NCI-H146 (cell line): ENCODE measurements around the gene SDR42E2.
A peak's percentile ranks its signal among the peaks of the same experiment; 100 is the strongest.
"Not testable (repeated sequence)": the region's sequence is repeated elsewhere in the genome, so short reads cannot be mapped to it uniquely, and the experiment has no call there.

Source experiments
- DNase-seq: peaks from one replicate; lab custom pipeline; 2025; lab: John Stamatoyannopoulos, UW

SDR42E2 gene

DNA sequence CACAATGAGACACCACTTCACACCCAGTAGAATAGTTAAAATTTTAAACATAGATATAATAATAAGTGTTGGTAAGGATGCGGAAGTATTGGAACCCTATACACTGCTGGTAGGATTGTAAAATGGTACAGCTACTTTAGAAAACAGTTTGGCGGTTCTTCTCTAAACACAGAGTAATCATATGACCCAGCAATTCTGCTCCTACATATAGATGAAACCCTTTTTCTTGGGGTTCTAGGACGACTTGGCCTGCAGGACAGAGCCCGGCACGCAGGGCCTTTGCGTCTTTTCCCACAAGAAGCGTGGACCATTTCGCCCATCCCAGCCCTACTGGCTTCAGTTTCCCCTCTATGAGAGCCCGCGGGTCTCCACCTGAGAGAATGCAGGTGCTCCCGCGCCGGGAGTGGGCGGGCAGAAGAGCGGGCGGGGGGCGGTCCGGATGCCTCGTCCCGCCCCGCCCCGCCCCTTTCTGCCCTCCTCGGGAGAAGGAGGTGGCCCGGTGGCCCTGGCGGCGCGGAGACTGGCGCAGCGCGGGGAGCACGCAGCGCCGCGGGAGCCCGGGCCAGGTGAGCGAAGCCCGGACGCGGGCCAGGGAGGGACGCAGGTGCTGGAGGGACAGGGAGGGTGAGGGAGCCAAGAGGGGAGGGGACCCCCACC, at the start of gene SDR42E2:
Gene SDR42E2 (plus strand): TSS at position 508 of the 657 bp plus-strand sequence. CDS start 3,077 bp downstream, outside the sequence.
- DNase-seq: peak; percentile 66

DNA sequence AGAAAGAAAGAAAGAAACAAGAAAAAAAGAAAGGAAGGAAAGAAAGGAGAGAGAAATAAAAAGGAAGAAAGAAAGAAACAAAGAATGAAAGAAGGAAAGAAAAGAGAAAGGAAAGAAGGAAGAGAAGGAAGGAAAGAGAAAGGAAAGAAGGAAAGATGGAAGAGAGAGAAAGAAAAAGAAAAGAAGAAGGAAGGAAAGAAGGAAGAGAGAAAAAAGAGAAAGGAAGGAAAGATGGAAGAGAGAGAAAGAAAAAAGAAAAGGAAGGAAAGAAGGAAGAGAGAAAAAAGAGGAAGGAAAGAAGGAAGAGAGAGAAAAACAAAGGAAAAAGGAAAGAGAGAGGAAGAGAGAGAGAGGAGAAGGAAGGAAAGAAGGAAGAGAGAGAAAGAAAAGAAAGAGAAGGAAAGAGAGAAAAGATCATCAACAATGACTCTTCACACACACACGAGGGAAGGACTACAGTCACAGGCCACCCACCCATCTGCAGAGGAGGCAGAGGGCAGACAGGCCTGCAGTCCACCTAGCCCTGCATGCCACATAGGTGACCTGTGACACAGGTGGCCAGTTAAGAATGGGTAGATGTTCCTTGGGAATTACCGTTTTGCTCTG, 46.1 kb upstream of the SDR42E2 start:
- no peak for DNase-seq

DNA sequence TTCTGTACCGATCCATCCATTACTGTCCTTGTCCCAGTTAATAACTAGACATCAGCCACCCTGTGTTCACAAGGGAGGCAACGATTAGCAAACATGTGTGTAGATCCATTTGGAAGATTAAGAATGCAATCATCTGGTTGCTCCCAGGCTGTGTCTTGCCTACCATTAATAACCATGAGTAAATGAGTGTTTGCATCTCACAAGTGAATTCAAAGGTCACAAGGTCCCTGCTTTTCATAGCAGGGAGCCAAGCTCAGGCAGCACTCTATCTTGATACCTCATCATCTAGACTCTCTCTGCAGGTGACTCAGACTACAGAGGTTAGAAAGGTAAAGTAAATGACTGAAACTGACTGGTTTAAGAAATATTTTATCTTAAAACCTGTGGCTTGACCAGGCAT, 44.7 kb upstream of the SDR42E2 start:
- DNase-seq: peak; percentile 14

DNA sequence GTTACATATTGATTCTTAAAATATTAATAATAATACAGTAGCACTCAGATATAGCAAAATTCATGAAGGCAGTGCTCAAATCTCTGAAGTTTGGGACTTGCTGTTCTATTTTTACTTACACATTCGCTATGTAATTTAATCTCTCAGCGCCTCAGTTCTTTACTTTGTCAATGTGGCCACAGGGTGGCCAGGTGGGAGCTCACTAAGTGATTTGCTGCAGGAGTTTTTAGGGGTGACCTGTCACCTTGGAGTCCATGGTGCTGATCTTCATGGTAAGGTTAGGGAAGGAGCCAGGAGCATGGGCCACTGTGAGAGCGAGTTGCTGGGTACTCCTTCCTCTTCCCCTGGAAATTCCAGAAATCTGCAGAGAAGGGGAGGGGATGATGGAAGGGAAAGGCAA, 41.9 kb upstream of the SDR42E2 start:
- DNase-seq: no peak

DNA sequence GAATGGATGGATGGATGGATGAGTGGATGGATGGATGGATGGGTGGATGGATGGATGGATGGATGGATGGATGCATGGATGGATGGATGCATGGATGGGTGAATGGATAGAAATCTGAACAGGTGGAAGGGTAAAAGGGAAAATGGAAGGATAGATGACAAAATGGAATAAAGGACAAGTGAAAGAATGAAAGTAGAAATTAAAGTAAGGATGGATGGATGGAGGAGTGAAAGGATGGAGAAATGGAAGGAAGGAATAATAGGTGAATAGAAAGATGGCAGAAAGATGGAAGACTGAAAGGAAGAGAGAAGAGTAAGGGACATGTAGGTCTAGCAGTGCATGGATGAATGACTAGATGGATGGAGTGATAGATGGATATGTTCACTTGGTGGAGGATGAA, 40.1 kb upstream of the SDR42E2 start:
- no peak for DNase-seq

DNA sequence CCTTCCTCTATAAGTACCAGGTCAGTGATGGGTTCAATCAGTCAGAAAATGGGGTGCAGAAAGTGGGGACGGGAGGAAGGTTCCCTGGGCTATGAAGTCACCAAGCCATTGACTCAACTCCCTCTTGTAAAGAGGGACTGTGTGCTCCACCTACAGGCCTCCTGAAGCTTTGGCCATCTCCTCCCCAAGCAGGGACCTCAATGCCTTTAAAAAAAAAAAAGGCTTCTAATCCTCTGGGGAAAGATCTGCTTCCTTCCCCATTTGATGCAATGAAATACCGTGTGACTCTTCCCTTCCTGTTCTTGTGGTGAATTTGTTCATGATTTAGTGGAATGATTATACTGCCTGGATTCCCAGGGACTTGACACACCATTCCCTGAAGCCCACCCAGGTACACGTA, 39.2 kb upstream of the SDR42E2 start:
- no peak for DNase-seq

DNA sequence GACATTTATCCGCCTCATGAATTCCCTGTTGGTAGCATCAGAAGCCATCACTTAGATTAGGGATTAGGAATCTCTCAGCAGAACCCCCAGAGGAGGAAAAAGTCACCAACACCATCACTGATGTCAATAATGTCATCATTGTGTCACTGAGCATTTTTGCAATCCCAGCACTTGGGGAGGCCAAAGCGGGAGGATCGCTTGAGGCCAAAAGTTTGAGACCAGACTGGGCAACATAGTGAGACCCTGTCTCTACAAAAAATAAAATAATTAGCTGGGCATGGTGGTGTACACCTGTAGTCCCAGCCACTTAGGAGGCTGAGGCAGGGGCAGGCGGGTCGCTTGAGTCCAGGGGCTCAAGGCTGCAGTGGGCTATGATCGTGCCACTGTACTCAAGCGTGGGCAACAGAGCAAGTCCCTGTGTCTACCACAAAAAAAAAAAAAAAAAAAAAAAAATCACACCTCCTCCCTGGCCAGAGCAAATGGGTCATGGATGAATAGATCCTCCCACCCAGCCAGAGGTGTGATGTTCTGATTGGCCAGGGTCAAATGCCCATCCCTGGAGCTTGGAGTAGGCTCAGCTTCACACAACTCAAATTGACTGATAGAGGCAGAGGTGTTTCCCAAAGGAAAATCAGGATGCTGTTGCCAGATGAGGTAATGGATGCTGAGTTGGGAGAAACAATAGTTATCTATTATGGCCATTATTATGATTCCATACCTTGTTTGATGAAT, 38.4 kb upstream of the SDR42E2 start:
- DNase-seq: no peak

DNA sequence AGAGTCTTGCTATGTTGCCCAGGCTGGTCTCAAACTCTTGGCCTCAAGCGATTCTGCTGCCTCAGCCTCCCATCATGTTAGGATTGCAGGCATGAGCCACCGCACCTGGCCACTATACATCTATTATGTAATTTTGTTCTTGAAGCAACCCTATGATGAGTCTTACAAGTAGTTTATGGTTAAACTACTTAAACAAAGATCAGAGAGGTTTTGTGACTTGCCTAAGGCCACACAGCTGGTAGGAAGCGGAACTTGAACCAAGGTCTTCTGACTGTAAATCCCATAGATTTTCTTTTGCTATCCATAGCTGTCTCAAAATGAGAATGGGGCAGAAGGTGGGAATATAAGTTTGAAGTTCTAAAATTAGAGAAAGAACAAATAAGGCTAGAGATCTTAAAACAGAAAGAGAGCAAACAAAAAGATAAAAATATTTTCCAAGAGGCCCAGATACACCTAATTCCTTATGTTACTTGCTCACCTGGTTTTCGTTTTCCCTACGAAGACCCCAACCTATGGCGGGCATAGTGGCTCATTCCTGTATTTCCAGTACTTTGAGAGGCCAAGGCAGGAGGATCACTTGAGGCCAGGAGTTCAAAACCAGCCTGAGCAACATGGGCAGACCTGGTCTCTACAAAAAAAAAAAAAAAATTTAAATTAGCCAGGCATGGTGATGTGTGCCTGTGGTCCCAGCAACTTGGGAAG, 37.6 kb upstream of the SDR42E2 start:
- DNase-seq: no peak

DNA sequence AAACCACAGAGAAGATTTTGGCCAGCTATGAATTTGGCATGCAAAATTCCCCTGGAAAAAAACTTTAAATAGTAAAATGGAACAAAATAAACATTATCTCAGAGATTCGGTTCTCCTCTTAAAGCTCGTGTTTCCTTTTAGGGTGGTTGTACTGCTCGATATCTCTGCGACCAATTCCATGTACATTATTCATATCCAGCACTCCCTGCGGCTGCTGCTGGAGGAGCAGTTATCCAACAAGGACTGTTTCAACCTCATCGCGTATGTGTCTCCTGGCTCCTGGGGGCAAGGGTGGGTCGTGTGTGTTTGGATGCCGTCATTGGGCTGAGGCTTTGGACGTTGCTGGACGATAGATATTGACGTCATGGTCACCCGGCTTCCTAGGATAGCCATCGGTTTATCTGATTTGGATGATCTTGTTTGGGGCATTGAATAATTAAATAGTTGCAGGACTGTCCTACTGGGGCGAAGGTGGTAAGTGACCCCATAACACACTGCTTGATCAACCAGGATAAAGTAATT, 36.2 kb upstream of the SDR42E2 start:
- no peak for DNase-seq

DNA sequence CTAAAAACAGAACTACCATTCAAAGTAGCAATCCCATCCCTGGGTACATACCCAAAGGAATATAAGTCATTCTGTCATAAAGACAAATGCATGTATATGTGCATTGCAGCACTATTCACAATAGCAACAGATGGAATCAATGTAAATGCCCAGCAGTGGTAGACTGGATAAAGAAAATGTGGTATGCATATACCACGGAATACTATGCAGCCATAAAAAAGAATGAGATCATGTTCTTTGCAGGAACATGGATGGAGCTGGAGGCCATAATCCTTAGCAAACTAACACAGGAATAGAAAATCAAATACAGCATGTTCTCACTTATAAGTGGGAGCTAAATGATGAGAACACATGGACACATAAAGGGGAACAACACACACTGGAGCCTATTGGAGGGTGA, 33.8 kb upstream of the SDR42E2 start:
- not testable (repeated sequence) for DNase-seq

DNA sequence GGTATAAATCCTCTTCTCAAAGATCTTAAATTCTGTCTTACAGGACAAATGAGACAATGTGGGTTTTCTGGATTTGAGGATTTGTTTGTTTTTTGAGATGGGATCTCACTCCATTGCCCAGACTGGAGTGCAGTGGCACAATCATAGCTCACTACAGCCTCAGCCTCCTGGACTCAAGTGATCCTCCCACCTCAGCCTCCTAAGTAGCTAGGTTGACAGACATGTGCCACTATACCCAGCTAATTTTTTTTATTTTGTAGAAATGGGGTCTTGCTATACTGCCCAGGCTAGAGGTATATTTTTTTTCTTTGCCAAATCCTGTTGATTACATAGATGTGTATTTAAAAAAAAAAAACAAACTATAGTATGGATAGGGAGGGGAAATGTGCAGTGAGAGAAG, 31.8 kb upstream of the SDR42E2 start:
- DNase-seq: no peak

DNA sequence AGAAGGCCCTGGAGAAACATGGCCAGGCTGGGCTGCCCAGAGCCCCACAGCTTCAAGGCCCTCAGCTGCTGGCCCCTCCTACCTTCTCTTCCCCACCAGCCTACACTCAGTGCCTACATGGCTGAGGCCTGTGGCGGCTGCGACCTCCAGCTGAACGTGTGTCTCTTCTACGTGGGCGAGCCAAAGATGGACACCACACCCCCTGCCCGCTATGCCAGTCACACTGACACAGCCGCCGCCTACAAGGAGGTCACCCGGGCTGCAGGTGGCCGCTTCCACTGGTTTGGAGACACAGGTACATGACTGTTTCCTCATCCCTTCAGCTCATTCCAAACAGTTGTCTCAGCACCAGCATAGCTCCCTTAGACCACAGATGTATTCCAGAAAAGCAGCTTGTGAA, 29.5 kb upstream of the SDR42E2 start:
- no peak for DNase-seq

DNA sequence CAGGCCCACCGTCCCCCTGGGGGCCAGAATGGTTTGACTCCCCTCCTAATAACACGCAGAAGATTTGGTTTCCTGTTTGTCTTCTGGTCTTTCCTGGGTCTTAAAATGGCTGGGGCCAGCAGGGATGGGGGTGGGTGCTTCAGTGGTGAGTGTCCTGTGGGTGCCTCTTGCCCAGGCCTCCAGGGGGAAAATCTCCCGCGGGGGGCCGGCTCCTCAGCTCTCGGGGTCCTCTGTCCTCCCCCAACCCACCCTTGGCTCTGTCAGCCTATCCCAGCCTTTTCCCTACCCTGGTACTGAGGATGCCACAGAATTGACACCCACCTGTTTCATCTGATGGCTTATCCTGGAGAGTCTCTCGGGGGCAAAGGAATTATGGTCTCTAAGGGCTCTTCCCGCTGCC, 23.8 kb upstream of the SDR42E2 start:
- DNase-seq: no peak

DNA sequence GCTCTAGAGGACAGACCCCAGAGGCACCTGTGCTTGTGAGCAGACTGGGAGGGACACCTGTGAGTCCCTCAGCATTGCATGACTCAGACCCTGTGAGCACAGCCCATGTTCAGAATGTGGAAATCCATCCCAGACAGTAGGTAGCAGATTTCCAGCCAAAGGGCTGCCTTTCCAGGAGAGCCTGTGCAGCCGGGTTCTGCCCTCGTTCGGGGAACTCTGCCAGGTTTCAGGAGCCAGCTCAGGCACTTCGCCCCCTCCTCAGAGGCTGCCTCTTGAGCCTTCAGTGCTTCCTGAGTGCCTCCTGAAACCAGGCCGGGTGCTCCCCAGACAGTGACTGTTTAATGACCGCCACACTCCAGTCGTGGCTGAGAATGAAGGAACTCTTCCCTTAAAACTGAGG, 23.3 kb upstream of the SDR42E2 start:
- no peak for DNase-seq

DNA sequence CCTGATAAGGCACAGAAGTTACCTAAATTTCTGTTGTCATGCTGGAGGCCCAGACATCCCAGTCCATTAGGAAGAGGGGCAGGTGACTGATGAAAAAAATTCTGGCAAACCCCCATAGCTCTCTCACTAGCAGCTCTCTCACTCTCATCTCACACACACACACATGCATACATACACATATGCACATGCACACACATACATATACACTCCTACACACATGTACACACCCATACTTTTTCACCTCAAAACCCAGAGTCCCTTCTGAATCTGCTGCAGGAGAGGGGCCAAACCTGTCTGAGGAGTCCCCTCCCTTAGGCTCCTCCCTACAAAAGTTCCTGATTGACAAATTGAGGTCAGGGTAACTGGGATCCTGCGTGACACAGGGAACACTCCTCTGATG, 22.6 kb upstream of the SDR42E2 start:
- DNase-seq: no peak

DNA sequence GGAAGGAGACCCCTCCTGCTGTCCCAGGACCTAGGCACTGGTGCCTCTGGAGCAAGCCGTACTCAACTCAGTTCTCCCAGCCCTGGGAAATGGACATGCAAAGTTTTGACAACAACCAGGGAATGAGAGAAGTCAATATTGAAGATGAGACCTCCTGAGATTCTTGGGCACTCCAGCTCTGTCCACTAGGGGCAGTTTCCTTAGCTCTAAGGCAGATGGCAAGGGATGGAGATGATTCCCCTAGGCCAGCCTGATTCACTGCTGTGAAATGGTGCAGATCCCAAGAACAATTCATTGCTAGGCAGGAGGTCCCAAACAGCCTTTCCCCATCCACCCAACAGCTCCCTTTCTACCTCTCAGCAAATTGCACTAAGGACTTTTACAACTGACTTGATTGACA, 20.5 kb upstream of the SDR42E2 start:
- peak; percentile 14 for DNase-seq

DNA sequence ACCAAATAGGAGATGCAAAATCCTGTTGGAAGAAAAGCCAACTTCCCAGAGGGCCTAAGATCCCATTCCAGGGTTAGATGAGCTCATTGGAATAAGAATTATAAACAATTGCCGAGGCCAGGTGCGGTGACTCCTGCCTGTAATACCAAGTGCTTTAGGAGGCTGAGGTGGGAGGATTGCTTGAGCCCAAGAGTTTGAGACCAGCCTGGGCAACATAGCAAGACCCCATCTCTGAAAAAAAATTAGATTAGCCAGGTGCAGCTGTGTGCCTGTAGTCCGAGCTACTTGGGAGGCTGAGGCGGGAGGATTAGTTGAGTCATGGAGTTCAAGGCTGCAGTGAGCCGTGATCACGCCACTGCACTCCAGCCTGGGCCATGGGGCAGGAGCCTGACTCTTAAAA, 17.8 kb upstream of the SDR42E2 start:
- DNase-seq: no peak

DNA sequence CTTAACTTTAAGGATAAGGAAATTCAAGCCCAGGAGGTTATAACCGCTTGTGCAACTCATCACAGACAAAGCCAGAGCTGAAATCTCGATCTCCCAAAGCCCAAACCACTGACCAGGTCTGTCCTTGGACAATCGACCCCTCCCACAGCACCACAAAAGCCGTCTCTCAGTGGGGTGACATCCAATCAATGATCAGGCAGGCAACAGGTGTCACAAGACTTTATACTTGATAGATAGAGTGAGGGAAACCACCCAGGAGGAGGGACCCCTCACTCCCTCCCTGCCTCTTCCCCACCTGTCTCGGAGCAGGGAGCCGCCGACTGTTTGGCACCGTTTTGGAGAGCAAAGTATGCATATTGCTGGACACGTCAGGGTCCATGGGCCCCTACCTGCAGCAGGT, 14.5 kb upstream of the SDR42E2 start:
- no peak for DNase-seq

DNA sequence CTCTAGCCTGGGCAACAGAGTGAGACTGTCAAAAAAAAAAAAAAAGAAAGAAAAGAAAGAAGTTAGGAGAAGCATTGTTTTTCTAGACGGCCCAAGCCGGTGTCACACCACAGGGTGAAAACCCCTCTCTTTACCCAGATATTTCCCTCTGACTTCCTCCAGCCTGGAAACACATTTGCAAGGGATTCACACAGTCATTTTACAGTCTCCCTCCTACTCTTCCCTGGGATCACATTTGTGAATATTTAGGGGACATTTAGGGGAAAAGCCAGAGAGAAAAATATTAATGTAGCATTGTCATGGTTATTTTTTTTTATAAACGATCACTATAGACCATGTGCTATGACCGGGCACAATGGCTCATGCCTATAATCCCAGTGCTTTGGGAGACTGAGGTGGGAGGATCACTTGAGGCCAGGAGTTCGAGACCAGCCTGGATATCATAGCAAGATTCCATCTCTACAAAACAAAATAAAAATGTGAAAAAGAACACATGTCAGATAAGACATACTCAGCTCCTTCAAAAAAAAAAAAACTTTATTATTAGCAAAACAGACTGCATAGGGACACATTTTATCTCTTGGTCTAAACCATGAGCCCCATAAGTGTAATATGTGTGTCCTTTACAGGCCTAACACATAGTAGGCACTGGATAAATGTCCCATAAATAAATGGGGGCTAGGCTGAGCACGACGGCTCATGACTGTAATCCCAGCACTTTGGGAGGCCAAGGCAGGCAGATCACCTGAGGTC, 10.9 kb upstream of the SDR42E2 start:
- DNase-seq: no peak

DNA sequence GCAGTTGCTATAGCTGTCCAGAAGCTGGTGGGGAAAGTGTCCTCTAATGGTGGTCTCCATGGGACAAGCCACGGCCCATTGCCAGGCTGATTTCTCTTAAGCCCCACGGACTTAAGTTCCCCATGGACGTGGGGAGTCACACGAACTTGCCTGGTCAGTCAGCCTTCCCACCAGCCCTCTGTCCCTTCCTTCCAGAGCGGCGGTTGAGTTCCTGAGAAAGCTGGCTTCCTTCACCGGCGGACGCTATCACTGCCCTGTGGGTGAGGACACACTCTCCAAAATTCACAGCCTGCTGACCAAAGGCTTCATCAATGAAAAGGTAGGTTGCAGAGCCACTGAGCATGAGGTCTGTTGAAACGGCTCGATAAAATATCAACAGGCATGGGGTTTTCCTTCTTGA, 10.0 kb upstream of the SDR42E2 start:
- no peak for DNase-seq

DNA sequence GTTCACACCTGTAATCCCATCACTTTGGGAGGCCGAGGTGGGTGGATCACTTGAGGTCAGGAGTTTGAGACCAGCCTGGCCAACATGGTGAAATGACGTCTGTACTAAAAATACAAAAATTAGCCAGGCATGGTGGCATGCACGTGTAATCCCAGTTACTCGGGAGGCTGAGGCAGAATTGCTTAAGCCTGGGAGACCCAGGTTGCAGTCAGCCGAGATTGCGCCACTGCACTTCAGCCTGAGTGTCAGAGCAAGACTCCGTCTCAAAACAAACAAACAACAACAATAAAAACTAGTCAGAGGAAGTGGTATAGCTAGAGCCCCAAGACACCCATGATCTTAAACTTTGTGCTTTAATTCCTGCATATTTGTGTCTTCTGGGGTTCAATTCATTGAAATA, 9.2 kb upstream of the SDR42E2 start:
- not testable (repeated sequence) for DNase-seq

DNA sequence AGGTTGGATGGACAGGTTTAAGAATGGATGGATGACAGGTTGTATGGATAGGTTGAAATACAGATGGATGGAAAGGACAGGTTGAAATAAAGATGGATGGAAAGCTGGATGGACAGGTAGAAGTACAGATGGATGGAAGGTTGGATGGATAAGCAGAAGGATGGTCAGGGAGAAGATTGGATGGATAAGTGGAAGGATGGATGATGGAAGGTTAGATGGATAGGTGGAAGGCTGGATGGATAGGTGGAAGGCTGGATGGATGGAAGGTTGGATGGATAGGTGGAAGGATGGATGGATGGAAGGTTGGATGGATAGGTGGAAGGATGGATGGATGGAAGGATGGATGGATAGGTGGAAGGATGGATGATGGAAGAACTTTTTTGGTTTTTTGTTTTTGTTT, 905 bp upstream of the SDR42E2 start:
- no peak for DNase-seq
